Activated CD4-positive, alpha-beta T cell treated with anti-CD3 and anti-CD28 coated beads, Interleukin-2, amount 10 ng/mL, durations not matched to agents 7 days and 5 days (primary cell): Measurements from ENCODE around the gene VWC2L. TPM values are rescaled to one million over a fixed set of nuclear protein-coding genes. Genes with fewer than 3 reads are reported as not detected.

Experiments used
- CTCF ChIA-PET: fragments of 350-600 bp; sonication (Branson Sonifier 250); formaldehyde crosslinking; loops from one replicate; lab custom pipeline; 2021; ENCODE audit warnings: antibody characterized with exemption; lab: Charles Lee
- POLR2A ChIA-PET: fragments of 350-600 bp; sonication (Branson Sonifier 250); formaldehyde crosslinking; loops from one replicate; lab custom pipeline; 2021; ENCODE audit warnings: antibody characterized with exemption; lab: Charles Lee
- DNase-seq: peaks from one replicate; pipeline ENCODE4 v3.0.0-alpha.2; 2020
- H3K27ac Mint-ChIP-seq: one replicate; pipeline ENCODE4 v1.8.0; 2021; ENCODE audit warnings: mild to moderate bottlenecking, moderate library complexity, mixed read lengths
- H3K27me3 Mint-ChIP-seq: one replicate; pipeline ENCODE4 v1.8.0; 2021; ENCODE audit warnings: mixed read lengths
- H3K36me3 Mint-ChIP-seq: one replicate; pipeline ENCODE4 v1.8.0; 2021; ENCODE audit warnings: low read depth, mixed read lengths
- H3K4me1 Mint-ChIP-seq: one replicate; pipeline ENCODE4 v1.8.0; 2021; ENCODE audit warnings: mixed read lengths
- H3K4me3 Mint-ChIP-seq: one replicate; pipeline ENCODE4 v1.8.0; 2021; ENCODE audit warnings: mild to moderate bottlenecking, moderate library complexity, mixed read lengths
- H3K9me3 Mint-ChIP-seq: one replicate; pipeline ENCODE4 v1.8.0; 2021; ENCODE audit warnings: mixed read lengths
- total RNA-seq, 2 experiments: library from RNA; stranded (reverse); gene quantifications; one replicate each; pipeline ENCODE4 v1.2.3, GENCODE V29; 2021

VWC2L gene
- total RNA-seq, 2 experiments from 2014 or later, result not detected

DNA sequence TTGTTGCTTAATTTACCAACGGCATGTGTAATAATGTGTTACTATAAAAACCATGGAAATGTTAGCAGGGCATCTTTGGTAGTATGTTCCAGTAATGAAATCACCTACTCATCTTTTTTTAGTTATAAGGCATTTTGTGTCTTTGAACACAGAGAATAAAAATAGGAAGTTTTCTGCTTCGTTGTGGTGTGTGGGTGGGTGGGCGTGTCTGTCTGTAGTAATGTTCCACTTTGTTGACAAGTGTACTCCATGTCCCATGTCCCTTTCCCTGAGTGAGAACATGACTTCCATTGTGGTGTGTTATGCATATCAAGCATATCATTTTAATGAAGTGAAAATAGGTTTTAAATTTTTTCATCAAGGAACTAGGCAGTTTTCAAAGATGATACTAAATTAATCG, 149.3 kb downstream of the VWC2L start:
- no peak for DNase-seq
- no peaks in the 10 kb centered on the region for H3K36me3 Mint-ChIP-seq
- no peaks in the 10 kb centered on the region for H3K9me3 Mint-ChIP-seq
- H3K27ac Mint-ChIP-seq, result no peak overlapping the region
- POLR2A ChIA-PET, result no interaction called here
- H3K4me1 Mint-ChIP-seq, result no peaks in the 10 kb centered on the region
- H3K27me3 Mint-ChIP-seq, result no peaks in the 10 kb centered on the region
- CTCF ChIA-PET, result no interaction called here
- H3K4me3 Mint-ChIP-seq, result no peak overlapping the region

DNA sequence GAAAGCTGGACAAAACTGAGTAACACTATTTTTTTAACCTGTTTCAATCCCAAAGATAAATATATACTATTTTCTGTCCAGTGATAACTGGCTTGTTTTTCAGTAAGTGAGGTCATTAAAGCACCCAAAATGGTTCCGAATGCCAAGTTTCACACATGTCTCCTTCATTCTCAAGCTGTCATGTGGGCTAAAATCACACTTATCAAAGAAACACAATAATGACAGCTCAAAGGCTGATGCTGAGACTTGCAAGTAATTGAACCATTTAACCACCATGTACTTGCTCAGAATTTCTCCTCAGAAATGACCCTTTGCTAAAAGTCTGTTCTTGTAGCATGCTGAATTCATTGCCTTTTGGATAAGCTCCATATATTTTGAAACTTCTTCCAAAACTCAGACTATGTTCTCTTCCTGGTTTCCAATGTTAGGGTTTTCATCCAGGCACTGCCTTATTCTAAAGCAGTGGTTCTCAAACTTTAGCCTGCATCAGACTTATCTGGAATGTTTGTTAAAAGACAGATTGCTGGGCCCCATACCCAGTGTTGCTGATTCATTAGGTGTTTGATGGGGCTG, 149.8 kb downstream of the VWC2L start:
- no peaks in the 10 kb centered on the region for H3K27me3 Mint-ChIP-seq
- no peak overlapping the region for H3K4me3 Mint-ChIP-seq
- ChIA-PET CTCF (no interaction called here), POLR2A (no interaction called here)
- no peaks in the 10 kb centered on the region for H3K4me1 Mint-ChIP-seq
- H3K36me3 Mint-ChIP-seq, result no peaks in the 10 kb centered on the region
- no peak for DNase-seq
- no peak overlapping the region for H3K27ac Mint-ChIP-seq
- no peaks in the 10 kb centered on the region for H3K9me3 Mint-ChIP-seq

- Mint-ChIP-seq H3K36me3 (no peaks in the 10 kb centered on the region), H3K27me3 (no peaks in the 10 kb centered on the region), H3K27ac (no peak overlapping the region), H3K4me3 (no peak overlapping the region), H3K9me3 (no peaks in the 10 kb centered on the region), H3K4me1 (no peaks in the 10 kb centered on the region)
- CTCF ChIA-PET, result no interaction called here
- no peak for DNase-seq
- POLR2A ChIA-PET, result no interaction called here
These were observed 154.4 kb downstream of the VWC2L start for GRCh38 chr2:214565246-214565645.

DNA sequence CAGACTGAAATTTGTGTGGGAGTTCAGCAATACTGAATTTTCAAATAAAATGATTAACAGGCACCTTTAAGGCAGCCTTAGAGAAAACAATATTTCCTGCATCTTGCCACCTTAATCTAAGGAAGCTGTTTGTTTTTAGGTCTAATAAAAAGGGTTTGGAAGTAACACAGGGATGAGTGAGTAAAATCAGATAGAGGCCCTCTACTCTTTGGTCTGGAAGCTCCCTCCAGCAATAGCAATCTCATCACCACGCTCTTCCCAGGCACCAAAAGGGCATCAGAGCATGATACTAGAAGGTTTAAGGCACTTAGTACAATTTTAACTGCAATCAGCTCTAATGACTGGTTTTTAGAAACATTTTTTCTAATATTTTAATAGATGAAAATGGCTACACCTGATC, 155.6 kb downstream of the VWC2L start:
- no peaks in the 10 kb centered on the region for H3K4me1 Mint-ChIP-seq
- no peak overlapping the region for H3K27ac Mint-ChIP-seq
- no peak overlapping the region for H3K4me3 Mint-ChIP-seq
- no peak for DNase-seq
- ChIA-PET POLR2A (no interaction called here), CTCF (no interaction called here)
- H3K27me3 Mint-ChIP-seq, result no peaks in the 10 kb centered on the region
- no peaks in the 10 kb centered on the region for H3K36me3 Mint-ChIP-seq
- no peaks in the 10 kb centered on the region for H3K9me3 Mint-ChIP-seq

GRCh38 chr2:214569419-214570035, 158.7 kb downstream of the VWC2L start:
- Mint-ChIP-seq H3K4me3 (no peak overlapping the region), H3K9me3 (no peaks in the 10 kb centered on the region), H3K27me3 (no peaks in the 10 kb centered on the region), H3K36me3 (no peaks in the 10 kb centered on the region), H3K4me1 (no peaks in the 10 kb centered on the region), H3K27ac (no peak overlapping the region)
- CTCF ChIA-PET, result no interaction called here
- DNase-seq, result no peak
- POLR2A ChIA-PET, result no interaction called here

GRCh38 chr2:214574084-214574781, 163.4 kb downstream of the VWC2L start:
- Mint-ChIP-seq H3K27me3 (no peaks in the 10 kb centered on the region), H3K9me3 (no peaks in the 10 kb centered on the region), H3K4me3 (no peak overlapping the region), H3K4me1 (no peaks in the 10 kb centered on the region), H3K27ac (no peak overlapping the region), H3K36me3 (no peaks in the 10 kb centered on the region)
- ChIA-PET POLR2A (no interaction called here), CTCF (no interaction called here)
- DNase-seq, result no peak

- CTCF ChIA-PET, result no interaction called here
- no peak overlapping the region for H3K4me3 Mint-ChIP-seq
- POLR2A ChIA-PET, result no interaction called here
- H3K36me3 Mint-ChIP-seq, result no peaks in the 10 kb centered on the region
- no peak for DNase-seq
- H3K9me3 Mint-ChIP-seq, result no peaks in the 10 kb centered on the region
- no peaks in the 10 kb centered on the region for H3K4me1 Mint-ChIP-seq
- no peak overlapping the region for H3K27ac Mint-ChIP-seq
- no peaks in the 10 kb centered on the region for H3K27me3 Mint-ChIP-seq
These were observed 164.2 kb downstream of the VWC2L start for GRCh38 chr2:214575030-214575429.

DNA sequence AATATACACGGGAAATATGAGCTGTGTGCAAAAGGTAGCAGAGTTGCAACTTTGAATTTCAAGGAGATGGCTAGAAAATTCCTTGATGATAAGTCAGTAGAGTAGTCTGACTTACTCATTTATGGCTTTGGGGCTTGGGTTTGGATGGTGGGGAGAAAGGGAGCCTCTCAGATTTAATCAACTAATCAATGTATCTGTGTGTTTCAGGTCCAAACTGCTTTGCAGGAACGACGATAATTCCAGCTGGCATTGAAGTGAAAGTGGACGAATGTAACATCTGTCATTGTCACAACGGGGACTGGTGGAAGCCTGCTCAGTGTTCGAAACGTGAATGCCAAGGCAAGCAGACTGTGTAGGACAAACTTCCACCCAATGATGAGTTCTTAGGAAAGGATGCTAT, 164.6 kb downstream of the VWC2L start:
- H3K27ac Mint-ChIP-seq, result no peak overlapping the region
- no peaks in the 10 kb centered on the region for H3K4me1 Mint-ChIP-seq
- no peak for DNase-seq
- no peaks in the 10 kb centered on the region for H3K9me3 Mint-ChIP-seq
- no peak overlapping the region for H3K4me3 Mint-ChIP-seq
- ChIA-PET CTCF (no interaction called here), POLR2A (no interaction called here)
- H3K27me3 Mint-ChIP-seq, result no peaks in the 10 kb centered on the region
- H3K36me3 Mint-ChIP-seq, result no peaks in the 10 kb centered on the region

- Mint-ChIP-seq H3K36me3 (no peaks in the 10 kb centered on the region), H3K27ac (no peak overlapping the region), H3K4me1 (no peaks in the 10 kb centered on the region), H3K9me3 (no peaks in the 10 kb centered on the region), H3K4me3 (no peak overlapping the region), H3K27me3 (no peaks in the 10 kb centered on the region)
- DNase-seq, result no peak
- ChIA-PET POLR2A (no interaction called here), CTCF (no interaction called here)
These were observed 166.9 kb downstream of the VWC2L start for GRCh38 chr2:214577769-214578168.

- CTCF ChIA-PET, result no interaction called here
- no peaks in the 10 kb centered on the region for H3K36me3 Mint-ChIP-seq
- DNase-seq, result no peak
- POLR2A ChIA-PET, result no interaction called here
- H3K4me3 Mint-ChIP-seq, result no peak overlapping the region
- no peaks in the 10 kb centered on the region for H3K9me3 Mint-ChIP-seq
- H3K27me3 Mint-ChIP-seq, result no peaks in the 10 kb centered on the region
- no peaks in the 10 kb centered on the region for H3K4me1 Mint-ChIP-seq
- H3K27ac Mint-ChIP-seq, result no peak overlapping the region
These were observed 167.6 kb downstream of the VWC2L start for GRCh38 chr2:214578442-214578841.

DNA sequence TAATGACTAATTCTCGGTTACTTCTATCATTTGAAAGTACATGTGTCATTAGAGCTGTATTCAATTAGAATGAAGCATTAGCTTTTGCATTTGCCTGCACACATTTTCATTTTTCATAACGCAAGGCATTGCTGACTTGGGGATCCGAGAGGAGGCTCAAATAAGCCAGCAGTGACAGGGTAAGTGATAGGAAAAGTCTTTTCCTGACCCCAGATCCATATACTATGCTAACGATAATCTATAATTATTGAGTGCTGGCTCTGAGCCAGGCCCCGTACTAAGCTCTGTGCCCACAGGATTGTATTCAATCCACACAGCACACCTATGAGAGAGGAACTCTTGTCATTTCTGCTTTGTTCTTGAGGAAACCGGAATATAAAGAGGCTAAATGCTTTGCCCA, 168.2 kb downstream of the VWC2L start:
- Mint-ChIP-seq H3K36me3 (no peaks in the 10 kb centered on the region), H3K27me3 (no peaks in the 10 kb centered on the region), H3K4me3 (no peak overlapping the region), H3K4me1 (no peaks in the 10 kb centered on the region), H3K9me3 (no peaks in the 10 kb centered on the region), H3K27ac (no peak overlapping the region)
- CTCF ChIA-PET, result no interaction called here
- POLR2A ChIA-PET, result no interaction called here
- DNase-seq, result no peak

DNA sequence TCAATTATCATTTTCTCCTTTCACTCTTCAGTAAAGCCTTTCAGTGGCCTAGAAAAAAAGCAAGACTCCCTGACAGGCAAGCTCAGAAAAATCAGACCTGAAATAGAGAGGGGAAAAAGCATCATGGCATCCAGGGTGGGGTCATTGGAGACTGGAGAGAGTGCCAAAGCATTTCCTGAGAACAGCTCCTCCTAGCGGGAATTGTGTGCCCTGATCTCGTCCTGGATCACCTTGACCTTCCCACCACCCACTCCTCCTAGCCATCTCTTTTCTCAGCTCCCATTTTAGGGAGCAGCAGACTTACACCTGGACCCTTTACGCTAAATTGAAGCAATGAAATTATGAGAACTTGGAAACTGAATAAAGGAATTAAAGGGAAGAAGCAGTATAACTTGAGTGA, 176.6 kb downstream of the VWC2L start:
- H3K36me3 Mint-ChIP-seq, result no peaks in the 10 kb centered on the region

GRCh38 chr2:214591366-214591765, 180.5 kb downstream of the VWC2L start:
- no peak overlapping the region for H3K4me3 Mint-ChIP-seq
- POLR2A ChIA-PET, result no interaction called here
- no peak overlapping the region for H3K27ac Mint-ChIP-seq
- no peaks in the 10 kb centered on the region for H3K36me3 Mint-ChIP-seq
- CTCF ChIA-PET, result no interaction called here
- no peaks in the 10 kb centered on the region for H3K27me3 Mint-ChIP-seq
- H3K4me1 Mint-ChIP-seq, result no peaks in the 10 kb centered on the region
- no peak for DNase-seq
- no peaks in the 10 kb centered on the region for H3K9me3 Mint-ChIP-seq

More for the DNA sequence above, 176.6 kb downstream of the VWC2L start:
- H3K9me3 Mint-ChIP-seq, result no peaks in the 10 kb centered on the region
- ChIA-PET POLR2A (no interaction called here), CTCF (no interaction called here)
- H3K4me3 Mint-ChIP-seq, result no peak overlapping the region
- no peak overlapping the region for H3K27ac Mint-ChIP-seq
- DNase-seq, result no peak
- H3K4me1 Mint-ChIP-seq, result no peaks in the 10 kb centered on the region
- H3K27me3 Mint-ChIP-seq, result no peaks in the 10 kb centered on the region

GRCh38 chr2:214592011-214592410, 181.2 kb downstream of the VWC2L start:
- Mint-ChIP-seq H3K4me3 (no peak overlapping the region), H3K27me3 (no peaks in the 10 kb centered on the region), H3K27ac (no peak overlapping the region), H3K9me3 (no peaks in the 10 kb centered on the region), H3K4me1 (no peaks in the 10 kb centered on the region), H3K36me3 (no peaks in the 10 kb centered on the region)
- DNase-seq, result no peak
- ChIA-PET CTCF (no interaction called here), POLR2A (no interaction called here)
